Body of pancreas (tissue), 4 donors: Measurements from ENCODE around the gene GPX7. TPM values are rescaled to one million over a fixed set of nuclear protein-coding genes. Genes with fewer than 3 reads are reported as not detected.

ENCODE experiments used
- ATAC-seq: fragments of 150-250 bp; one replicate; pipeline ENCODE4 v1.9.1; 2016
- DNase-seq, 4 donors: peaks; one replicate each; pipeline ENCODE4 v3.0.0-alpha.2; 2019
- H3K27ac ChIP-seq, 4 donors: fragments of 200-600 bp; sonication (generic); 1 replicate in 3 of 4; 2 replicates in 1 of 4; pipeline versions ENCODE4 v1.5.1 to v1.6.1; 2016 to 2019; ENCODE audit warnings: mild to moderate bottlenecking in 1 of 4, mixed read lengths in 1 of 4, moderate library complexity in 1 of 4
- H3K27me3 ChIP-seq, 2 donors: fragments of 200-600 bp; sonication (generic); one replicate each; pipeline ENCODE4 v1.6.0; 2016; ENCODE audit warnings: mild to moderate bottlenecking in 1 of 2
- H3K36me3 ChIP-seq, 2 donors: fragments of 200-600 bp; sonication (generic); replicated peaks in 1 of 2; 2 replicates each; pipeline ENCODE4 v1.5.1; 2016; ENCODE audit warnings: low read depth in 2 of 2; ENCODE audit not compliant: insufficient read depth in 1 of 2
- H3K4me1 ChIP-seq: fragments of 200-600 bp; sonication (generic); one replicate; pipeline ENCODE4 v1.6.0; 2016
- H3K4me3 ChIP-seq, 2 donors: fragments of 200-600 bp; sonication (generic); 1 replicate in 1 of 2; 2 replicates in 1 of 2; pipeline ENCODE4 v1.5.1; 2016 to 2019
- H3K9me3 ChIP-seq, 3 donors: fragments of 200-600 bp; sonication (generic); 1 replicate in 2 of 3; 2 replicates in 1 of 3; pipeline ENCODE4 v1.5.1; 2016
- POLR2A ChIP-seq, 3 donors: fragments of 450-650 bp; IDR thresholded peaks; one replicate each; pipeline ENCODE4 v1.6.1; 2016; ENCODE audit warnings: antibody characterized with exemption in 3 of 3, mild to moderate bottlenecking in 2 of 3
- WGBS, 2 donors: methylation state at CpG; one replicate each; pipeline ENCODE4 v1.1.5; 2017; 5-methylcytosine and 5-hydroxymethylcytosine counted together
- intact Hi-C: fragments of 100-400 bp; cut with DNase I; formaldehyde crosslinking; loops from one replicate; pipeline ENCODE4 v1.15.1; 2023
- total RNA-seq, 2 donors: library from RNA; depleted of rRNA; stranded (reverse); fragments of >200 nt; gene quantifications; one replicate each; pipeline ENCODE4 v1.1.0, GENCODE V29; 2016
- TF ChIP-seq, protein P1 (sequence below), 7 experiments: fragments of 450-650 bp in 4 of 7; fragments of 200-600 bp in 3 of 7; sonication (generic) in 3 of 7; IDR thresholded peaks; one replicate each; pipeline ENCODE4 v1.5.1; 2016 to 2019; ENCODE audit warnings: antibody characterized with exemption in 7 of 7

The GPX7 gene
- total RNA-seq, 2 donors from 2014 or later = 9.6 to 22.1 TPM

DNA sequence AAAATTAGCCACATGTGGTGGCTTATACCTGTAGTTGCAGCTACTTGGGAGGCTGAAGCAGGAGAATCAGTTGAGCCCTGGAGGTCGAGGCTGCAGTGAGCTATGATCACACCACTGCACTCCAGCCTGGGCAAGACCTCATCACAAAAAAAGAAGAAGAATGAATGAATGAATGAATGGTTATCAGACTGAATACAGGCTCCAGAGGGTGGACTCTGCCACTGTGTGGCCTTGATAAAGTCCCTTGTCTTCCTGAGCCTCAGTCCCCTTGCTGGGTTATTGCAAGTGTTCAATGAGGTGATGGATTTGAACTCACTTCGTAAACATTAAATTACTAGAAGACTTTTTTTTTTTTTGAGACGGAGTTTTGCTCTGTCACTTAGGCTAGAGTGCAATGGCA lies 55.5 kb downstream of the GPX7 start:
- ATAC-seq = no peak
- intact Hi-C loops = no loop called here
- Histone ChIP-seq H3K4me1 (peaks cover 2% of the 10 kb centered on the region), H3K9me3 (no peaks in the 10 kb centered on the region), H3K27ac (no peak overlapping the region), H3K27me3 (no peaks in the 10 kb centered on the region), H3K4me3 (no peak overlapping the region), H3K36me3 (no peaks in the 10 kb centered on the region)
- 91 to 93% methylated on average over 3 of the region's 3 CpGs for WGBS, 2 donors
- DNase-seq = no peak
- TF ChIP-seq, protein P1, sequence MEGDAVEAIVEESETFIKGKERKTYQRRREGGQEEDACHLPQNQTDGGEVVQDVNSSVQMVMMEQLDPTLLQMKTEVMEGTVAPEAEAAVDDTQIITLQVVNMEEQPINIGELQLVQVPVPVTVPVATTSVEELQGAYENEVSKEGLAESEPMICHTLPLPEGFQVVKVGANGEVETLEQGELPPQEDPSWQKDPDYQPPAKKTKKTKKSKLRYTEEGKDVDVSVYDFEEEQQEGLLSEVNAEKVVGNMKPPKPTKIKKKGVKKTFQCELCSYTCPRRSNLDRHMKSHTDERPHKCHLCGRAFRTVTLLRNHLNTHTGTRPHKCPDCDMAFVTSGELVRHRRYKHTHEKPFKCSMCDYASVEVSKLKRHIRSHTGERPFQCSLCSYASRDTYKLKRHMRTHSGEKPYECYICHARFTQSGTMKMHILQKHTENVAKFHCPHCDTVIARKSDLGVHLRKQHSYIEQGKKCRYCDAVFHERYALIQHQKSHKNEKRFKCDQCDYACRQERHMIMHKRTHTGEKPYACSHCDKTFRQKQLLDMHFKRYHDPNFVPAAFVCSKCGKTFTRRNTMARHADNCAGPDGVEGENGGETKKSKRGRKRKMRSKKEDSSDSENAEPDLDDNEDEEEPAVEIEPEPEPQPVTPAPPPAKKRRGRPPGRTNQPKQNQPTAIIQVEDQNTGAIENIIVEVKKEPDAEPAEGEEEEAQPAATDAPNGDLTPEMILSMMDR (IDR thresholded peaks at IDR 0.05) = no peak
- no peak for TF ChIP-seq POLR2A (IDR thresholded peaks at IDR 0.05)

Other genes with a start within 250 kb of the GPX7 start
- 10 to 100 TPM; 23.6 to 48.5 TPM for gene CC2D1B, start 236.2 kb upstream of the GPX7 start, total RNA-seq
- gene ORC1, start 197.9 kb upstream of the GPX7 start, total RNA-seq = under 1 TPM in 1 of 2 donors, not detected in 1; 0.52 TPM
- gene PRPF38A, start 197.8 kb upstream of the GPX7 start, total RNA-seq = 1 to 10 TPM; 6.7 to 8.9 TPM
- 10 to 100 TPM; 41.8 to 59.3 TPM for gene TUT4, start 49.3 kb upstream of the GPX7 start, total RNA-seq
- gene SHISAL2A, start 30.8 kb downstream of the GPX7 start, total RNA-seq = not detected
- gene COA7, start 96.0 kb downstream of the GPX7 start, total RNA-seq = 1 to 10 TPM; 4.3 to 6.0 TPM
- gene ZYG11B, start 124.1 kb downstream of the GPX7 start, total RNA-seq = 10 to 100 TPM; 16.3 to 16.5 TPM
- not detected for gene ZYG11A, start 240.4 kb downstream of the GPX7 start, total RNA-seq